Activated CD8-positive, alpha-beta T cell treated with anti-CD3 and anti-CD28 coated beads, Interleukin-2, amount 10 ng/mL, durations not matched to agents 7 days and 5 days (primary cell): ENCODE results near the gene TMEM198. TPM values are rescaled to one million over a fixed set of nuclear protein-coding genes. Genes with fewer than 3 reads are reported as not detected.

Experiments used
- microRNA-seq: library from miRNA; unstranded; fragments of <30 nt; microRNA quantifications from one replicate; pipeline ENCODE4 v1.2.0, GENCODE V29; 2022
- total RNA-seq, 2 experiments: library from RNA; stranded (reverse); gene quantifications; one replicate each; pipeline ENCODE4 v1.2.3, GENCODE V29; 2021

TMEM198 gene
- total RNA-seq, 2 experiments from 2014 or later = 0.47 to 0.60 TPM

Small RNAs within 50 kb of the gene (microRNA-seq; reads per million reads assigned to microRNA genes)
- gene MIR3132 = not detected

Other genes with a start within 250 kb of the TMEM198 start
- under 1 TPM in 1 of 2 experiments, not detected in 1; 0.16 TPM for gene PTPRN, start 234.6 kb upstream of the TMEM198 start, total RNA-seq
- gene RESP18, start 211.3 kb upstream of the TMEM198 start, total RNA-seq = not detected
- gene DNPEP, start 156.1 kb upstream of the TMEM198 start, total RNA-seq = 10 to 100 TPM; 58.1 to 59.7 TPM
- gene DES, start 125.7 kb upstream of the TMEM198 start, total RNA-seq = not detected
- gene SPEG, start 109.2 kb upstream of the TMEM198 start, total RNA-seq = 10 to 100 TPM; 10.8 to 11.6 TPM
- gene GMPPA, start 45.1 kb upstream of the TMEM198 start, total RNA-seq = 10 to 100 TPM; 37.8 to 41.2 TPM
- not detected for gene ASIC4, start 29.5 kb upstream of the TMEM198 start, total RNA-seq
- 1 to 10 TPM; 7.1 to 7.3 TPM for gene CHPF, start 219 bp upstream of the TMEM198 start, total RNA-seq
- under 1 TPM; 0.18 to 0.45 TPM for gene OBSL1, start 27.5 kb downstream of the TMEM198 start, total RNA-seq
- gene INHA, start 28.3 kb downstream of the TMEM198 start, total RNA-seq = not detected
- 10 to 100 TPM; 30.0 to 33.1 TPM for gene STK11IP, start 53.8 kb downstream of the TMEM198 start, total RNA-seq
- gene SLC4A3, start 83.6 kb downstream of the TMEM198 start, total RNA-seq = not detected